RCC 7860 (cell line): Measurements from ENCODE around the gene DNAJC6.
"Not testable (repeated sequence)": the region's sequence is repeated elsewhere in the genome, so short reads cannot be mapped to it uniquely, and the experiment has no call there.

Experiments
- DNase-seq: peaks from one replicate; pipeline ENCODE4 v3.0.0-alpha.2; 2015; ENCODE audit warnings: low spot score
- FAIRE-seq: peaks from 2 replicates; lab custom pipeline; 2012; peaks lifted over from hg19 to GRCh38; lab: Jason Lieb, UNC

DNAJC6 gene

GRCh38 chr1:65425006-65425405, 115.7 kb downstream of the DNAJC6 start:
- FAIRE-seq: no peak
- no peak for DNase-seq

- DNase-seq (peak; percentile 94), FAIRE-seq (peak; percentile 90)
Observed at GRCh38 chr1:65425697-65426096, 116.4 kb downstream of the DNAJC6 start.

- FAIRE-seq: no peak
Observed at GRCh38 chr1:65429078-65429477, 119.7 kb downstream of the DNAJC6 start.

GRCh38 chr1:65429806-65430205, 120.5 kb downstream of the DNAJC6 start:
- FAIRE-seq: peak; percentile 84
- peak; percentile 82 for DNase-seq

More at GRCh38 chr1:65429078-65429477, 119.7 kb downstream of the DNAJC6 start:
- DNase-seq: no peak

- FAIRE-seq: peak; percentile 71
- no peak for DNase-seq
Observed at GRCh38 chr1:65431111-65431705, 121.9 kb downstream of the DNAJC6 start.

GRCh38 chr1:65432918-65433317, 123.6 kb downstream of the DNAJC6 start:
- DNase-seq: no peak
- no peak for FAIRE-seq

GRCh38 chr1:65434255-65434654, 124.9 kb downstream of the DNAJC6 start:
- FAIRE-seq: no peak
- DNase-seq: no peak

GRCh38 chr1:65434760-65435159, 125.4 kb downstream of the DNAJC6 start:
- FAIRE-seq: no peak
- no peak for DNase-seq

- FAIRE-seq (no peak), DNase-seq (no peak)
Observed at GRCh38 chr1:65435987-65436386, 126.6 kb downstream of the DNAJC6 start.

GRCh38 chr1:65437616-65438015, 128.3 kb downstream of the DNAJC6 start:
- DNase-seq: no peak
- FAIRE-seq: no peak

GRCh38 chr1:65440322-65440900, 131.1 kb downstream of the DNAJC6 start:
- DNase-seq: no peak
- no peak for FAIRE-seq

- FAIRE-seq (no peak), DNase-seq (no peak)
Observed at GRCh38 chr1:65440915-65441314, 131.6 kb downstream of the DNAJC6 start.

- no peak for DNase-seq
- FAIRE-seq: no peak
Observed at GRCh38 chr1:65441464-65441863, 132.1 kb downstream of the DNAJC6 start.

- no peak for FAIRE-seq
Observed at GRCh38 chr1:65442442-65442841, 133.1 kb downstream of the DNAJC6 start.

GRCh38 chr1:65443647-65444046, 134.3 kb downstream of the DNAJC6 start:
- FAIRE-seq (no peak), DNase-seq (no peak)

More at GRCh38 chr1:65442442-65442841, 133.1 kb downstream of the DNAJC6 start:
- DNase-seq: no peak

- no peak for DNase-seq
- FAIRE-seq: no peak
Observed at GRCh38 chr1:65444128-65444640, 134.8 kb downstream of the DNAJC6 start.

- FAIRE-seq: no peak
- DNase-seq: no peak
Observed at GRCh38 chr1:65445837-65446236, 136.5 kb downstream of the DNAJC6 start.

- no peak for FAIRE-seq
- no peak for DNase-seq
Observed at GRCh38 chr1:65449214-65449823, 140.0 kb downstream of the DNAJC6 start.

GRCh38 chr1:65455678-65456077, 146.3 kb downstream of the DNAJC6 start:
- not testable (repeated sequence) for FAIRE-seq, DNase-seq

- DNase-seq (no peak), FAIRE-seq (no peak)
Observed at GRCh38 chr1:65456481-65456880, 147.1 kb downstream of the DNAJC6 start.

- no peak for FAIRE-seq
- no peak for DNase-seq
Observed at GRCh38 chr1:65457868-65458267, 148.5 kb downstream of the DNAJC6 start.
